Measurements from ENCODE around the gene KPNA2.
"Not testable (repeated sequence)": the region's sequence is repeated elsewhere in the genome, so short reads cannot be mapped to it uniquely, and the experiment has no call there.

KPNA2 gene

DNA sequence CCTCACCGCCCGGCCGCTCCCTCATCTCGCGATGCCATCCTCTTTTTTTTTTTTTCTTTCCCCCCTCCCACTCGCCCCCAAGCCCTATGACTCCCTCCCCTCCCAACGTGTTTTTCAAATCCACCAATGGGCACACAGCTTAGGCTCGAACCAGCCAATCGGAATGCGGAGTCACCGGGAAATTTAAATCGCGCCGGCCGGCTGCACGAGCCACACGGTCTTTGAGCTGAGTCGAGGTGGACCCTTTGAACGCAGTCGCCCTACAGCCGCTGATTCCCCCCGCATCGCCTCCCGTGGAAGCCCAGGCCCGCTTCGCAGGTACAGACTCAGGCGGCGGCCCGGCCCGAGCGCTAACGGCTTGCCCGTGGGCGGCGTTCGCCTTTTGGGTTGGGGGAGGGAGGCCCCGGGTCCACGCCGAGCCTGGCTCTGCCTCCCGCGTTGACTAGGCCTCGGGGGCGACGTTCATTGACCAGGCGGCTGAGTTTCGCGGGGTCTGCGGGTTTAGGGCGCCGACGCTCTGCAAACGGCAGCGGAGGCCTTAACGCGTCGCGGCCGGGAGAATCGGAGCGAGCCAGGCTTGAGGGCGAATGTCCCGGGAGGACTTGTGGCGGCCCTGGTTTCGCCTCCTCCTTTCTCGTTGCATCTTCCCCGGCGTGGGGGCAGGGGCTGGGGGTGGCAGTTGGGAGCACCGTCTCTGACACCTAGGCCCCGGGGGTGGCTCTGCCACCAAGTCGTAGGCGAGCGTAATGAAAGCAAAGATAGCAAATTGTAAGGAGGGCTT lies at the start of gene KPNA2:
Gene KPNA2 (plus strand): TSS at position 213 of the 781 bp plus-strand sequence. CDS start 1,398 bp downstream, outside the sequence.
- DNase-seq, result peak; percentile 83

DNA sequence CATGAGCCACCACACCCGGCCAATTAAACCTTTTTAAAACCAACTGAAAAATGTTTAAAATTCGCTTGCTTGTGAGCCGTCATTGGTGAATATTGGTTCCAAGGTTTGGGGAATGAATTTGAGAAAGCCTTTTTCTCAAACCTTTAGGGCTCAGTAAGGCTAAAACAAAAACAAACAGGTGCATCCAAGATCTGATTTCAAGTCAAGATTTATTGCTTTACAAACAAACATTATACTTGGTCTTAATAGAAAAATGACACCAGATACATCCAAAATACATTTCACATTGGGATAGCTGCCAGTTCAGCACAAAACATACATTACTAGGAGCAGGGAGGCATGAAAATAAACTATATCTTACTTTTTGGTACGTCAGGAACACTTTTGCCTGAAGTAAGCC lies 44.6 kb upstream of the KPNA2 start:
- DNase-seq, result no peak

DNA sequence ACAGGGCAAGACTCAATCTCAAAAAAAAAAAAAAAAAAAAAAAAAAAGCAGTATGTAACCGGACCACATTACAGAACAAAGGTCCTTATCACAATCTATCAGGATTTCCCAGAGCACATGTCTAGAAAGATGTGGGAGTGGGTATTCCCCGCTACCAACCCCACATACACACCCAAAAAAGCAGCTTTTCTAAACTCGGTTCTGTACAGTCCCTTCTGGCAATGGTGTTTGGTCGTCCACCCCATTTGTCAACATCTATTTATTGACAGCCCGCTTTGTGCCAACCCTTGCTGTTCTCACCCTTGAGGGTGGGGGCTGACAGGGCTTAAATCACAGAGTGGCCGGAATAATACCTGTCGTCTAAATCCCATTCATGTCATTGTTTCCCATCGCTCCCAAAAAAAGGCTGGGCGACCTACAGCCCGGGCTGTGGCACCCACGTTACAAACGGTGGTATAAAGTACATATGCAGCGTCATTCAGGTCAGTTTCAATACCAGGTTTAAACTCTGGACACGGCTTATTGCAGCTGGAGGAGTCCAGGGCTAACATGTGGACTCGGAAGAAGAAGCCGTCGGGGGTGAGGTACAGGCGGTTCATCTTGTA lies 42.9 kb upstream of the KPNA2 start:
- DNase-seq, result no peak

DNA sequence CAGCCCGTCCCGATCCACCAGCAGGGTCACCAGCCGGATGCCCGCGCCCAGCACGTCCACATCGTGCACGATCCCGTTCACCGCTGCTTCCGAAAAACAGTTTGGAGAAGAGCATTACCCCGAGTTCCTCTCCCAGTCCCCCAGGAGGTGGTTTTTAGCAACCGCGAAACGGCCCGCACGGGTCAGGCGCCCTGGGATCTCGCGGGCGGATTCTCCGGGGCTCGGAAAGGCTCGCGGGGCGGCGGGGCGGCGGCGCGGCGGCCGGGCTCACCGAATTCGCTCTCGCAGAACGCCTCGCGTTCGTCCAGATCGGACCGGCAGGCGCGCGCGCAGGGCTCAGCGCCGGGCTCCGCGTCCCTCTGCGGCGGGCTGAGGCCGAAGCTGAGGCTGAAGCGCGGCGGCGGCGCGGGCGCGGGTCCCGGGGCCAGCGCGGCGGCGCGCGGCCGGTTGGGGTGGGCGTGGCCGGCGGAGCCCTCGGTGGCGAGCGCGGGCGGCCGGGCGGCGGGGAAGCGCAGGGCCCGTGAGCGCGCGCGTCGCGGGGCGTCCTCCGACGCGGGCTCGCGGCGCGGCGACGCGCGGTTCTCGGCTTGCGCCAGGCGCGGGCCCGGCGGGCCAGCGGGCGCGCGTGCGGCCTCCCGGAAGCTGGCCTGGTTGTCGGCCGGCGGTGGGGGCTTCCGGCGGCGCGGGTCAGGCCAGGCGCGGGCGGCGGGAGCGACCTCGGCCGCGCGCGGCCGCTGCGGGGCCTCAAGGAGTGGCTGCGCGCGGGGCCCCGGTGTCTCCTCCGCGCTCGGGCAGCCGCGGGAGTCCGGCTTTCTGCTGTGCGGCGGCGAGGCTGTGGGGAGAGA lies 42.2 kb upstream of the KPNA2 start:
- peak; percentile 74 for DNase-seq

DNA sequence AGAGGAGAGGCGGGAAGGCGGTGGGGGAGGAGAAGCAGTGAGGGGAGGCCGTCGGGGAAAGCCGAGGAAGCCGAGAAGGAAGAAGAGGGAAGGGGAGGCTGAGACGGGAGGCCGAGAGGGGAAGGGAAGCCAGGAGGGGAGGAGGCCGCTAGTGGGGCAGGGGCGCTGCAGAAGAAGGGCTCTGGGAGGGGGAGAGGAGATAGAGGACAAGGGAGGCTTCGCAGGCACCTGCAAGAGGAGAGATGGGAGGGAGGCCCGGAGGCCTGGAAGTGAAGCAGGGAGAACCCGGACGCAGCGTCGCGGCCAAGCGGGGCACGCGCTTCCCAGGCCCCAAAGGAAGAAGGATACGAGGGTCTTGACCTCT lies 41.6 kb upstream of the KPNA2 start:
- no peak for DNase-seq

DNA sequence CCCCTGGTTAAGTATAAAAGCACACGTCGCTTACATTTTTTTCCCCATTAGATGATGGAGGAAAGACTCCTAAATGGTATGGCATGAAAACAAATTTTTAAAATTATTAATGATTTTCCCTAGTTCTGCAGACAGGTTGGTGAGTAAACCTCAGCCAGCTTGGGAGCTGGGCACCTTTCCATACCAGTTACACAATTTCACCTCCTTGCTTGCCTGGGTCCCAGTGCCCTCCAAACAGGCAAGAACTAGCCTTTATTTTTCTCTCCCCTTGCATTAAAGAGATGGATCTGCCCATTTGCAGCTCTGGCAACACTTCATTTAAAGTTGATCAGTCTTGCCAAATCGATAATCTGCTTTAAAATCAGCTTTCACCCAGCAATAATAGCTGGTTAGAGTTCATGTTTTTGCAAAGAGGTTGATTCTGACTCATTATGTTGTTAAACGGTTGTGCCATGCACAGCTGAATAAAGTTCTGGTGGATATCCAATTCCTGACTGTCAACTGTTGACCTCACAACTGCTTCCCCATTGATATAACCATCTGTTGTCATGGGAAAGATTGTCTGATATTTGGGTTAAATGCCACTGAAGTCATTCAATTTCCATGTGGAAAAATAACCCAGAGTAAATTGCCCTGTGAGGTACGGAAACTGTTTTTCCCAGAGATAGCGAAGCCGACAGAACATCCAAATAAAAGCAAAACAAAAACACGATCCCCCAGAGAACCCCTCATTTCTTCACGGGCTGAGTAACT lies 40.5 kb upstream of the KPNA2 start:
- peak; percentile 5 for DNase-seq

DNA sequence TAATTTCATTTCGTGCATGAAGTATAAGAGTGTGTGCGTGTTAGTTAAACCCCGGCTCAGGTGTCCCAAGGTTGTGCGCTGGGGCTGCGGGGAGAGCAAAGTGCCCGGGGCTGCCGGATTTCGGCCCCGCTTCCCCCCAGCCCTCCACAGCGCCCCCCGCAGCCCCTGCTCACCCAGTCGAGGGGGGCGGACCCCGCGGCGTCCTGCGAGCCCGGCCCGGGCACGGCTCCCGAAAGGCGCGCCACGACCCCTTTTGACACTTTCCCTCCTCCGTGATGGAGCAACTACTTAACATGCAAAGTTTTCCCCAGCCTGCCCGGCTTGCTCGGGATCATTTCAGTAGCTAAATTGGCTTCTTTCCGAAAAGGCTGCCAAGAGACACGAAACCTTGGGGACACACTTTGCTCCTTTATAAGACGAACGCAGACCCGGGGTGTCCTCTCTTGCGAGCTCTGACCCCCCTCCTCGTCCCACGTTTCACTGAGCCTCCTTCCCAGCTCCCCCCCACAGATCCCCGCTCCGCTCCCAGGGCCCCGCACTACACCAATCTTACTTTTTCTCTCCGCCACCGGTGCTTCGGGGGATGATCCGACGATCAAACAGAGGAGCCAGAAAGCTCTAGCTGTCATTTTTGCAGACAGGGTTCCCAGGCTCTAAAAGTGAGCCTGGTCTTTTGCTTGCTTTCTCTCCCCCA lies 39.8 kb upstream of the KPNA2 start:
- DNase-seq, result no peak

DNA sequence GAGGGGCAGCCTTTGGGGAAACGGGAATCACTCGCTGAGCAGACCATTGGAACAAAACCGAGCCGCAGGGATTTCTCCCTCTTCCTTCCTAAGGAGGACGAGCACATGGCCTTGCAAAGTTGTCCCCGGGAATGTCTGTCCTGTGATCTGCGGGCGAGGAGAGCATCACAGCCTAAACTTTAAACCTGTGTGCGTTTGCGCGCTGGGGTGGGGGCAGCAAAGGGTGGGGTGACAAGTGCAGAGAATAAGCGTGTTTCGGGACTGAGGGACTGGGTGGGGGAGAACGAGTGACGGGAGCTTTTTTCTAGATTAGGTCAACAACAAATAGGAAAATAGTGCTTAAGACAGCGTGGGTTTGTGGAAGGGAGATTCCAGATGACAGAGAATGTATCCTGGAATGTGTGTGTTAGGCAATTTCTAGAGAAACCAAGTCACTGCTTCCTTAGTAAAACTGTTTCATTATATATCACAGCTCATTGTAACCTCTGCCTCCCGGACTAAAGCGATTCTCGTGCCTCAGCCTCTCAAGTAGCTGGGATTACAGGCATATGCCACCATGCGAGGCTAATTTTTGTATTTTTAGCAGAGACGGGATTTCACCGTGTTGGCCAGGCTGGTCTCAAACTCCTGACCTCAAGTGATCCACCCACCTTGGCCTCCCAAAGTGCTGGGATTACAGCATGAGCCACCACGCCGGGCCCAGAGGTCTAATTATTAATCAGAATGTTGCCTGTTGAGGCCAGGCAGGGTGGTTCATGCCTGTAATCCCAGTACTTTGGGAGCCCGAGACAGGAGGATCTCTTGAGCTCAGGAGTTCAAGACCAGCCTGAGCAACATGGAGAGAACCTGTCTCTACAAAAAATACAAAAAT lies 39.0 kb upstream of the KPNA2 start, which contains the start of gene C17orf58:
Gene C17orf58 (minus strand): TSS at position 169 of the 871 bp plus-strand sequence. CDS start 271 bp downstream, outside the sequence.
- not testable (repeated sequence) for DNase-seq

DNA sequence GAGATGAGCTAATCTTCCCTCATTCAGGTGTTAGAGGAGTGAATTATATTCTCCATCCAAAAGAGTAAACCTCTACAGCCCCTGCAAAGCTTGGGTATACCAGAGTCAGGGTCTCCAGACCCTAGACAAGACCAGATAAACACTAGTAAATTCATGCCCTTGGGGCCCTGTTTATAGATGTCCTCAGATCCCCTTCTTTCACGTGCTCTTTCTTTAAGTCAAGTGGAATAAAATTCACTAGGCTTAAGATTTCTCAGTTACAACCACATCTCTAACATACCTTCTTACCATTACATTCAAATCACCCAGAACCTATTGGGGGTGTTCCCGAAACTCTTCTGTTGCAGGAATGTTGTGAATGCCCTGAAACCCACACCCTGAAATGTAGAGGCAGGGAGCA lies 37.1 kb upstream of the KPNA2 start:
- DNase-seq, result no peak

DNA sequence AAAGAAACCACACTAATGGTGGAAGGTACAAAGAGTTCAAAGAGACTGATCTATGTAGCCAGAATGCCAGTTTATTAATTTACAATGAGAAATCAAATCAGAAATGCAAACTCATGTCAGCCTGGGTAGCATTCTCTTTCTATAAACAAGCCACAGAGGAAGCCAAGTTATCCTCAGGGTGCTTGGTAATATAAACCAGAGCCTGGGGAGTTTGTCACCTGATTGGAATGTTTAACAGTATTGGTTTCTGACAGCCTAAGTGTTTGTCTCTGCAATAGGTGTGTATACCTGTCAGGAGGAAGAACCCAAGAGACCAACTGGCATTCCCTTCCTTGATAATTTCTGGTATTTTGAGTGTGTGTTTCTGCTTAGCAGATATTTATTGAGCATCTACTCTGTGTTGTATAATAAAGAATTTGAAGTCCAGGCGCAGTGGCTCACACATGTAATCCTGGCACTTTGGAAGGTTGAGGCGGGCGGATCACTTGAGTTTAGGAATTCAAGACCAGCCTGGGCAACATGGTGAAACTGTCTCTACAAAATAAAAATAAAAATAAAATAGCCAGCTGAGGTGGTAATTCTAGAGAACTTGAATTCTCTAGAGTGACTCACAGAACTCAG lies 36.1 kb upstream of the KPNA2 start:
- DNase-seq, result no peak

DNA sequence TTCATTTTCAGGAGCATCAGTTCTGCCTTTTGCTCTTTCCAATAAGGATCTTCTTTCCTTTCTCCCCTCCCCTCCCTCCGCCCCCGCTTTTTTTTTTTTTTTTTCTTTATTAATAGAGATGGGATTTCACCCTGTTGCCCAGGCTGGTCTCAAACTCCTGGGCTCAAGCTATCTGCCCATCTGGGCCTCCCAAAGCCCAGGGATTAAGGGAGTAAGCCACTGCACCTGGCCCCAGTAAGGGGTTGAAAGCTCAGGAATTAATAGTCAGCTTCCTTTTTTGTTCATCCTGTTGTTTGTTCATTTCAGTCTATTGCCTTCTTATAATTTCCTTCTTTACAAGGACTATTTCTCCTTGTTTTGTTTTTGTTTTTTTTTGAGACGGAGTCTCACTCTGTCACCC lies 31.3 kb upstream of the KPNA2 start:
- no peak for DNase-seq

DNA sequence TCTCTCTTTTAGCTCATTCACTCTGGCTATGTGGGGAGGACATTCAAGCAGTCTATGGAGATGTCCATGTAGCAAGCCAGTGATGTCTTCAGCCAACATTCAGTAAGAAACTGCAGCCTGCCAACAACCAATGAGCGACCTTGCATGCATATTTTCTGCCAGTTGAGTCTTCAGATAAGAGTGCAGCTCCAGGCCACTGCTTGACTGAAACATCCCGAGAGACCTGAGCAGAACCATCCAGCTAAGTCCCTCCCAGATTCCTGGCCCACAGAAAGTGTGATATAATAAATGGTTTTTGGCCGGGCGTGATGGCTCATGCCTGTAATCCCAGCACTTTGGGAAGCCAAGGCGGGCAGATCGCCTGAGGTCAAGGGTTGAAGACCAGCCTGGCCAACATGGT lies 28.7 kb upstream of the KPNA2 start:
- no peak for DNase-seq

DNA sequence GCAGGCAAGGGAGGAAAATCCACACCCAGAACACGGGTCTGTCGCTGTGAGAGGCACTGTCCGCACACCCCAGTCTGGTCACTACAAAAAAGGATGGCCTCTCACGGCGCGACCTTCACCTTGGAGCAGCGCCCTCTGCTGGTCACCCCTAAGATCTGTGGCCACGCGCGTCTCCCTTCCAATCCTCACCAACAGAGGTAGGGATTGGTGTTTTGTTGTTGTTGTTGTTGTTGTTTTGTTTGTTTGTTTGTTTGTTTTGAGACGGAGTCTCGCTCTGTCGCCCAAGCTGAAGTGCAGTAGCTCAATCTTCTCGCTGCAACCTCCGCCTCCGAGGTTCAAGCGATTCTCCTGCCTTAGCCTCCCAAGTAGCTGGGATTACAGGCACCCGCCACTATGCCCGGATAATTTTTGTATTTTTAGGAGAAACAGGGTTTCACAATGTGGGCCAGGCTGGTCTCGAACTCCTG lies 24.3 kb upstream of the KPNA2 start:
- no peak for DNase-seq

DNA sequence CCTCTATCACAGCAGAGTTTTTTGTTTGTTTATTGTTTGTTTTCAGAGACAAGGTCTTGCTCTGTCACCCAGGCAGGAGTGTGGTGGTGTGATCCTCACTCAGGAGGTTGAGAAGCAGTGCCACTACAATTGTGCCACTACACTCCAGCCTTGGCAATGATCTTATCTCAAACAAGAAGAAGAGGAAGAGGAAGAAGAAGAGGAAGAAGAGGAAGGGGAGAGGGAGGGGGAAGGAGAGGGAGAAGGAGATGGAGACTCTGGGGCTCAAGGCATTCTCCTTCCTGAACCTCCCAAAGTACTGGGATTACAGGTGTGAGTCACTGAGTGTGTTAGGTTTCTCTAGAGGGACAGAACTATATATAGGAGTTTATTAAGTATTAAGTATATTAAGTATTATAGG lies 22.1 kb upstream of the KPNA2 start:
- no peak for DNase-seq

DNA sequence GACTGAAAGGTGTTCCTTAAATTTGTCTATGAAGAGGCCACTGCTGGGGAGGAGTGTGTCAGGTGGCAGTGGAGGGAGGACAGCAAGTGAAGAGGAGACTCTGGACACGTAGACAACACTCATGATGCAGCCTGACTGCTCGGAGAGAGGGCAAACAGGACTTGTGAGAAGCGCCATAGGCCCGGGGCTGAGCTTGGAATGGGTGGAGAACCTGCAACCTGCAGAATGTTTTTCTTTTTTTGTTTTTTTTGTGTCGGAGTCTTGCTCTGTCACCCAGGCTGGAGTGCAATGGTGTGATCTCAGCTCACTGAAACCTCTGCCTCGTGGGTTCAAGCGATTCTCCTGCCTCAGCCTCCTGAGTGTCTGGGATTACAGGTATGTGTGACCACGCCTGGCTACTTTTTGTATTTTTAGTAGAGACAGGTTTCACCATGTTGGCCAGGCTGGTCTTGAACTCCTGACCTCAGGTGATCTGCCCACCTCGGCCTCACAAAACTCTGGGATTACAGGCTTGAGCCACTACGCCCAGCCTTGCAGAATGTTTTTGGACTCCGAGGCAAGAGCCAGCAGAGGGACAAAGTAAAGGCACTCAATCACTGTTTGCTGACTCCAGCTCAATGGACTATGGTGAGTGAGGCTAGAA lies 20.3 kb upstream of the KPNA2 start:
- no peak for DNase-seq

DNA sequence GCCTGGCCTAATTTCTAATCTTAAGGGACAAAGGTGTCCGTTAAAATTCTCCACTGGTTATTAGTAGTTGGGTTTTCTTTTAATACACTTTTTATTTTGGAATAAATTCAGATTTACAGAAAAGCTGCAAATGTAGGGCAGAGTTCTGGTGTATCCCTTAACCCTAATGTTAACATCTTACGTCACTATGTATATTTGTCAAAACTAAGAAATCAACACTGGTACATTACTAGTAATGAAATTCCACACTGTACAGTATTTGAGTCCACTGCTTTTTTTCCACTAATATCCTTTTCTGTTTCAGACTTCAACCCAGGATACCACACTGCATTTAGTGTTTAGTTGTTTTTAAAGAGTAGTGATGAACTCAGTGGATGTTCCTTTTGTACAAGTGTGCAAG lies 18.7 kb upstream of the KPNA2 start:
- DNase-seq, result no peak

DNA sequence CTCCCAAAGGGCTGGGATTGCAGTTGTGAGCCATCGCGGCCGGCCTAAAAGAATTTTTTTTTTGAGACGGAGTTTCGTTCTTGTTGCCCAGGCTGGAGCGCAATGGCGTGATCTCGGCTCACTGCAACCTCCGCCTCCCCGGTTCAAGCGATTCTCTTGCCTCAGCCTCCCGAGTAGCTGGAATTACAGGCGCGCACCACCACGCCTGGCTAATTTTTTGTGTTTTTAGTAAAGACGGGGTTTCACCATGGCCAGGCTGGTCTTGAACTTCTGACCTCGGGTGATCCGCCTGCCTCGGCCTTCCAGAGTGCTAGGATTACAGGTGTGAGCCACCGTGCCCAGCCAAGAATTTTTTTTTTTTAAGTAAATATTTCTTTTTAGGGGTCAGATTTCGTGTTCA lies 17.0 kb upstream of the KPNA2 start:
- not testable (repeated sequence) for DNase-seq

DNA sequence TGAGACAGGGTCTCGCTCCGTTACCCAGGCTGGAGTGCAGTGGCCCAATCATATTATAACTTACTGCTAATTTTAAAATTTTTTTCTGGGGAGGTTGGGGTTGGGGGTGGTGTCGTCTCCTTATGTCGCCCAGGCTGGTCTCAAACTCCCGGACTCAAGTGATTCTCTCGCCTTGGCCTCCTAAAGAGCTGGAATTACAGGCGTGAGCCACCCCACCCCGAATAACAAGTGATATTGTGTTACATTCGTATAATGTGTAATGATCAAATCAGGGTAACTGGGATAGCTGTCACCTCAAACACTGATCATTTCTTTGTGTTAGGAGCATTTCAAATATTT lies 16.2 kb upstream of the KPNA2 start:
- no peak for DNase-seq

DNA sequence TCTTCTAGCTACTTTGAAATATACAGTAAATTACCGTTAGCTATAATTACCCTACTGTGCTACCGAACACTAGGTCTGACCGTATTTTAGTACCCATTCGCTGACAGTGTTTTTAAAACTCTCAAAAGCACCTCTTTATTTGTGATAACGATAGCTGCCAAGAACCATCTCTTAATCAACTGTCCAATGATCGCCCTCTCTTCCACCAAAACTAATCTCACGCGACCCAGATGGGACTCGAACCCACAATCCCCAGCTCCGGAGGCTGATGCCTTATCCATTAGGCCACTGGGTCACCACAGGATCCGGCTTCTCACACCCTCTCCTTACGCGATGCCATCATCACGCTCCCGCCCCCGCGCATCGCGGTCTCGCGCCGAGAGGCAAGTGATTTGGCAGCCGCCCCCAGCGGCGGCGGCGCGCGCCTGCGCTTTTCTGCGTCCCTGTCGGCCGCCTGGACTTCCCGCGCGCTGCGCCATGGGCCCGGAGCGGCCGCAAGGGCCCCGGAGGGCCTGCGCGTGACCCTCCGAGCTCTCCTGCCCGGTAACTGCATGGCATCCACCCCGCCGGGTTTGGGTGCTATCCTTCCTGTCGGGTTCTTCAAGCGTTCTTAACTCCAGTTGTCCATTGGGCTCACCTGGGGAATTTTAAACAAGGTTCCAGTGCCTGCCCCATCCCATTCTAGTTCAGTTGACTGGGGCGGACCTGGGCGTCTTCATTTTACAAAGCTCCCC lies 15.7 kb upstream of the KPNA2 start:
- DNase-seq, result peak; percentile 95

DNA sequence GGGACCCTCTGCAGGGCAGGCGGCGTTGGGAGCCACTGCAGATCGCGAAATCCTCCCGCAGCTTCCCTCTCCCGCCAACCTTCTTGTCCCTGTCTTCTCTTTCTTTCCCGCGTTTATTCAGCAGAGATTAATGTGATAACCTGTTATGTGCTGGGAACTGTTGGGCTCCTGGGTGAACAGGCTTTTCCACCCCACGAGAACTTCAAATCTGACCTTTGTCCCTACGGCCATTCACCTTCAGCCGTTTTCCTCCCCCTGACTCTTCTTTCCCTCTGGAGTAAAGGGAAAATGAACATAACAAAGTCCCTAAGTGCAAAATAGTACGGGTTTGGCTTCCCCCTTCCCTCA lies 15.2 kb upstream of the KPNA2 start:
- DNase-seq, result no peak

All from GOT3 (cell line).